Measurements from ENCODE around the gene B3GALNT2.

- TF ChIP-seq, protein P1, sequence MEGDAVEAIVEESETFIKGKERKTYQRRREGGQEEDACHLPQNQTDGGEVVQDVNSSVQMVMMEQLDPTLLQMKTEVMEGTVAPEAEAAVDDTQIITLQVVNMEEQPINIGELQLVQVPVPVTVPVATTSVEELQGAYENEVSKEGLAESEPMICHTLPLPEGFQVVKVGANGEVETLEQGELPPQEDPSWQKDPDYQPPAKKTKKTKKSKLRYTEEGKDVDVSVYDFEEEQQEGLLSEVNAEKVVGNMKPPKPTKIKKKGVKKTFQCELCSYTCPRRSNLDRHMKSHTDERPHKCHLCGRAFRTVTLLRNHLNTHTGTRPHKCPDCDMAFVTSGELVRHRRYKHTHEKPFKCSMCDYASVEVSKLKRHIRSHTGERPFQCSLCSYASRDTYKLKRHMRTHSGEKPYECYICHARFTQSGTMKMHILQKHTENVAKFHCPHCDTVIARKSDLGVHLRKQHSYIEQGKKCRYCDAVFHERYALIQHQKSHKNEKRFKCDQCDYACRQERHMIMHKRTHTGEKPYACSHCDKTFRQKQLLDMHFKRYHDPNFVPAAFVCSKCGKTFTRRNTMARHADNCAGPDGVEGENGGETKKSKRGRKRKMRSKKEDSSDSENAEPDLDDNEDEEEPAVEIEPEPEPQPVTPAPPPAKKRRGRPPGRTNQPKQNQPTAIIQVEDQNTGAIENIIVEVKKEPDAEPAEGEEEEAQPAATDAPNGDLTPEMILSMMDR (IDR thresholded peaks at IDR 0.05): no peak
- TF ChIP-seq POLR2A (IDR thresholded peaks at IDR 0.05): no peak
These were observed 29.4 kb upstream of the B3GALNT2 start for GRCh38 chr1:235533476-235534168.
